Stomach (tissue), 9 donors: ENCODE results near the gene TJAP1. TPM values are rescaled to one million over a fixed set of nuclear protein-coding genes. Genes with fewer than 3 reads are reported as not detected.

Experiments
- DNase-seq, 2 donors: peaks; one replicate each; pipeline versions ENCODE4 v3.0.0 to v3.0.0-alpha.2; 2013 to 2019
- H3K27ac ChIP-seq, 5 donors: fragments of 200-600 bp in 4 of 5; sonication (generic) in 4 of 5; one replicate each; pipeline ENCODE4 v1.5.1; 2013 to 2019; ENCODE audit warnings: mild to moderate bottlenecking in 1 of 5, moderate library complexity in 1 of 5
- H3K27me3 ChIP-seq, 3 donors: fragments of 200-600 bp; sonication (generic); one replicate each; pipeline ENCODE4 v1.5.1; 2017 to 2019; ENCODE audit warnings: mixed run types in 1 of 3
- H3K36me3 ChIP-seq, 4 donors: fragments of 200-600 bp; sonication (generic); 1 replicate in 3 of 4; 2 replicates in 1 of 4; pipeline ENCODE4 v1.5.1; 2016 to 2019
- H3K4me1 ChIP-seq, 4 donors: fragments of 200-600 bp; sonication (generic); one replicate each; pipeline ENCODE4 v1.5.1; 2016 to 2019
- H3K4me3 ChIP-seq, 4 donors: fragments of 200-600 bp; sonication (generic) in 3 of 4; one replicate each; pipeline ENCODE4 v1.5.1; 2016 to 2019; ENCODE audit warnings: mild to moderate bottlenecking in 1 of 4
- H3K9me3 ChIP-seq, 4 donors: fragments of 200-600 bp; sonication (generic); one replicate each; pipeline ENCODE4 v1.5.1; 2016 to 2019
- CTCF ChIP-seq, 7 experiments: fragments of 450-650 bp in 4 of 7; fragments of 200-600 bp in 3 of 7; sonication (generic) in 3 of 7; IDR thresholded peaks; one replicate each; pipeline ENCODE4 v1.5.1; 2016 to 2019; ENCODE audit warnings: antibody characterized with exemption in 7 of 7, control low read depth in 2 of 7, mild to moderate bottlenecking in 1 of 7
- EP300 ChIP-seq: sonication (generic); formaldehyde crosslinking; IDR thresholded peaks from one replicate; pipeline ENCODE4 v1.6.1; 2017; ENCODE audit warnings: antibody characterized with exemption
- POLR2A ChIP-seq, 4 donors: fragments of 450-650 bp; IDR thresholded peaks; one replicate each; pipeline ENCODE4 v1.6.1; 2016; ENCODE audit warnings: antibody characterized with exemption in 4 of 4, control low read depth in 2 of 4, mild to moderate bottlenecking in 1 of 4, moderate library complexity in 1 of 4
- POLR2AphosphoS5 ChIP-seq, 3 donors: sonication (generic); formaldehyde crosslinking; IDR thresholded peaks; one replicate each; pipeline ENCODE4 v1.6.1; 2016; ENCODE audit warnings: antibody characterized with exemption in 3 of 3
- WGBS, 5 donors: extraction: QIAGEN DNeasy Blood & Tissue Kit in 3 of 5; methylation state at CpG; one replicate each; pipeline versions ENCODE4 v1.1.5 to v1.1.7; 2013 to 2018; 5-methylcytosine and 5-hydroxymethylcytosine counted together
- intact Hi-C: fragments of 100-400 bp; cut with DNase I; formaldehyde crosslinking; loops from one replicate; pipeline ENCODE4 v1.15.1; 2023; ENCODE audit warnings: low total_unique reads
- polyA plus RNA-seq, 3 donors: library from polyadenylated mRNA; stranded (reverse); fragments of 200-250 nt; gene quantifications; one replicate each; pipeline ENCODE4 v1.2.3, GENCODE V29; 2013
- total RNA-seq, 5 donors: library from RNA; depleted of rRNA; stranded (reverse); fragments of >200 nt; gene quantifications; one replicate each; pipeline versions ENCODE4 v1.1.0 to v1.2.3, GENCODE V29; 2014 to 2016
- donor health status: healthy with polysubstance abuse.
- donor health status: Bipolar disorder and iron deficiency.
- donor health status: healthy.

Gene TJAP1
- total and polyA plus RNA-seq, 8 donors, result 8.4 to 182 (median 14.1) TPM

DNA sequence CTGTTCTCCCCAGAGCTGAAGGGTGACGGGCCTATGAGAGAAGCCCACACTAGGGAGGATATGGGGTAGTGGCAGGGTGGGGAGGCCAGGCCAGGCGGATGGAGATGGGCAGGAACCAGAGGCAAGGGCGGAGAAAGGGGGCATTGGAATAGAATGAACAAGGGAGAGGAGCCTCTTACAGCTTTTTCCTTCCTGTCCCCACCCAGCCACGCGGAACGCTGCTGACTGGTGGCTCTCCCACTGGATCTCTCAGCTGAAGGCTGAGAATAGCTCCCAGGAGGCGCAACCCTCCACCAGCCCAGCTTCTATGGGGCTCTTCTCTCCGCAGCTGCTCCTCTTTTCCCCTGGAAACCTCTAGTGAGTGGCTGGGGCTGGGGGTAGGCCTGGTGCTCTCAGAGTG is 32.8 kb upstream of the TJAP1 start:
- H3K27ac ChIP-seq, result no peak overlapping the region
- WGBS, 5 donors, result 86 to 97% (median 92%) methylated on average over 8 of the region's 8 CpGs
- peaks cover 74 to 100% (median 98%) of the 10 kb centered on the region in 4 donors for H3K36me3 ChIP-seq
- intact Hi-C loops, result no loop called here
- no peaks in the 10 kb centered on the region for H3K4me1 ChIP-seq
- H3K9me3 ChIP-seq, result no peaks in the 10 kb centered on the region
- no peak for DNase-seq
- TF ChIP-seq CTCF (IDR thresholded peaks at IDR 0.05), result no peak
- TF ChIP-seq POLR2A (IDR thresholded peaks at IDR 0.05), result no peak
- TF ChIP-seq EP300, result no peak
- no peak for TF ChIP-seq POLR2AphosphoS5 (IDR thresholded peaks at IDR 0.05)
- H3K4me3 ChIP-seq, result no peak overlapping the region
- no peaks in the 10 kb centered on the region for H3K27me3 ChIP-seq

DNA sequence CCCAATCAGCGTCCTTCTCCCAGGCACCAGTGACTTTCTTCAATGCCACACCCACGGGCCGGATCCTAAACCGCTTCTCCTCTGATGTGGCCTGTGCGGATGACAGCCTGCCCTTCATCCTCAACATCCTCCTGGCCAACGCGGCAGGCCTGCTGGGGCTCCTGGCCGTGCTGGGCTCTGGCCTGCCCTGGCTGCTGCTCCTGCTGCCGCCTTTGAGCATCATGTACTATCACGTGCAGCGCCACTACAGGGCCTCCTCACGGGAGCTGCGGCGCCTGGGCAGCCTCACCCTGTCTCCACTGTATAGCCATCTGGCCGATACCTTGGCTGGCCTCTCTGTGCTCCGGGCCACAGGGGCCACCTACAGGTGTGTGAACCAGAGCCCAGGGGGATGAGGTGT is 31.8 kb upstream of the TJAP1 start:
- Histone ChIP-seq H3K27ac (no peak overlapping the region), H3K9me3 (no peaks in the 10 kb centered on the region), H3K27me3 (no peaks in the 10 kb centered on the region), H3K4me1 (no peaks in the 10 kb centered on the region), H3K4me3 (no peak overlapping the region), H3K36me3 (peaks cover 75 to 100% (median 98%) of the 10 kb centered on the region in 4 donors)
- no peak for TF ChIP-seq POLR2A (IDR thresholded peaks at IDR 0.05)
- no peak for DNase-seq
- 87 to 90% (median 90%) methylated on average over 12 to 16 of the region's 16 CpGs for WGBS, 5 donors
- intact Hi-C loops, result no loop called here

- Histone ChIP-seq H3K9me3 (no peaks in the 10 kb centered on the region), H3K27ac (no peak overlapping the region), H3K27me3 (no peaks in the 10 kb centered on the region), H3K4me3 (no peak overlapping the region), H3K36me3 (peaks cover 69 to 99% (median 98%) of the 10 kb centered on the region in 4 donors), H3K4me1 (no peaks in the 10 kb centered on the region)
- 92 to 96% (median 94%) methylated on average over 13 to 16 of the region's 16 CpGs for whole genome bisulfite sequencing, 5 donors
- DNase-seq, result no peak
- no peak for TF ChIP-seq POLR2A (IDR thresholded peaks at IDR 0.05)
- no peak for TF ChIP-seq POLR2AphosphoS5 (IDR thresholded peaks at IDR 0.05)
- no peak for TF ChIP-seq CTCF (IDR thresholded peaks at IDR 0.05)
- no peak for TF ChIP-seq EP300
- intact Hi-C loops, result no loop called here
These were observed 29.8 kb upstream of the TJAP1 start for GRCh38 chr6:43447604-43448003.

GRCh38 chr6:43448916-43449315 is 28.5 kb upstream of the TJAP1 start:
- H3K4me1 ChIP-seq, result no peaks in the 10 kb centered on the region
- no peaks in the 10 kb centered on the region for H3K27me3 ChIP-seq
- TF ChIP-seq POLR2A (IDR thresholded peaks at IDR 0.05), result no peak
- no peak for TF ChIP-seq EP300
- TF ChIP-seq POLR2AphosphoS5 (IDR thresholded peaks at IDR 0.05), result no peak
- no peak for TF ChIP-seq CTCF (IDR thresholded peaks at IDR 0.05)
- peaks cover 58 to 94% (median 92%) of the 10 kb centered on the region in 4 donors for H3K36me3 ChIP-seq
- H3K9me3 ChIP-seq, result no peaks in the 10 kb centered on the region
- intact Hi-C loops, result no loop called here
- no peak overlapping the region for H3K27ac ChIP-seq
- 89 to 95% (median 93%) methylated on average over 4 of the region's 4 CpGs for WGBS, 5 donors
- no peak overlapping the region for H3K4me3 ChIP-seq
- no peak for DNase-seq

DNA sequence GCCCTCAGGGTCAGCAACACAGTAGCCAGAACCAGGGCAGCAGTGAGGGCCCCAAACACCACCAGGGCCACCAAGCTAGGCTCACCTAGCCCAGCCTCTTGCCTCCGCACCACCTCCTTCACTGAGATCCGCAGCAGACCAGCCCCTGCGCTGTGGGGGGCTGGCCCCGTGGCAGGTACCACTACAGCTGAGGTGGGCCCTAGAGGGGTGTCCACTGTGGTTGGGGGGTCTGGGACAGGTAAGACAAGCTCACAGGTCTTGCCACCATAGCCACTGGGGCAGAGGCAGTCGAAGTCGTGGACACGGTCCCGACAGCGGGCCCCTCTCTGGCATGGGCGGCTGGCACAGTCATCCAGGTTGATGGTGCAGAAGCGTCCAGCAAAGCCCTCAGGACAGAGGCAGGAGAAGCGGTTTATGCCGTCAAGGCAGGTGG is 26.7 kb upstream of the TJAP1 start:
- 93 to 95% (median 95%) methylated on average over 9 to 13 of the region's 13 CpGs for WGBS, 5 donors
- Histone ChIP-seq H3K27ac (no peak overlapping the region), H3K36me3 (peaks cover 43 to 76% (median 74%) of the 10 kb centered on the region in 4 donors), H3K9me3 (no peaks in the 10 kb centered on the region), H3K4me3 (no peak overlapping the region), H3K4me1 (peaks cover 11 to 16% (median 14%) of the 10 kb centered on the region in 4 donors), H3K27me3 (peaks cover 0 to 13% (median 11%) of the 10 kb centered on the region in 3 donors)
- DNase-seq, result no peak
- intact Hi-C loops, result loop anchor here (5.0 kb wide), 1 partner anchor 57 kb away; no protein-coding TSS in a partner anchor
- TF ChIP-seq CTCF (IDR thresholded peaks at IDR 0.05), result no peak
- no peak for TF ChIP-seq EP300
- no peak for TF ChIP-seq POLR2A (IDR thresholded peaks at IDR 0.05)
- TF ChIP-seq POLR2AphosphoS5 (IDR thresholded peaks at IDR 0.05), result no peak
